Measurements from ENCODE around the gene OBSL1.

Gene OBSL1

DNA sequence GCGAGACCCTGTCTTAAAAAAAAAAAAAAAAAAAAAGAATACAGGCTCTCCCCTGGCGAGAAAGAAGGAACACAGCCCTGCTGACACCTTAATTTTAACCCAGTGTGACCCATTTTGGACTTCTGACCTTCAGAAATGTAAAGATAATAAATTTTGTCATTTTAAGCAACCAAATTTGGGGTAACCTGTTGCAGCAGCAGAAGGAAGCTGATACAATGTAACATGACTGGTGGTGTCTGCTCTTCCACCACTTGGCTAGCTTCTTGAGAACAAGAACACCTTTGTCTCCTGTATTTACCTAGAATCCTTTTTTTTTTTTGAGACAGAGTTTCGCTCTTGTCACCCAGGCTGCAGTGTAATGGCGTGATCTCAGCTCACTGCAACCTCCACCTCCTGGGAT, 19.8 kb upstream of the OBSL1 start:
- no peak overlapping the region for H3K14ac ChIP-seq (ENCODE audit: low read length)
- no peaks in the 10 kb centered on the region for H3K36me3 ChIP-seq (replicated peaks in 1 of 2; ENCODE audit: control insufficient read depth in 2 of 2, insufficient read depth in 2 of 2, low read length in 2 of 2)
- no peak overlapping the region for H3K18ac ChIP-seq (ENCODE audit: low read length)
- H3K79me1 ChIP-seq (ENCODE audit: low read depth, low read length) = no peaks in the 10 kb centered on the region
- no peak overlapping the region for H4K8ac ChIP-seq (ENCODE audit: low read depth, low read length)
- WGBS, 2 donors (ENCODE audit: extremely low coverage in 2 of 2, insufficient read length in 2 of 2, insufficient replicate concordance in 1 of 2) = no CpG with 5 or more reads among the region's 4 CpGs
- no peak overlapping the region for H4K91ac ChIP-seq (ENCODE audit: low read depth, low read length, poor library complexity)
- peaks cover 0 to 16% (median 0%) of the 10 kb centered on the region in 3 experiments for H3K27me3 ChIP-seq (ENCODE audit: control insufficient read depth in 3 of 3, insufficient read depth in 3 of 3, low read depth in 1 of 3, low read length in 3 of 3)
- H3K4ac ChIP-seq (ENCODE audit: low read length) = no peak overlapping the region
- no peak overlapping the region for H3K27ac ChIP-seq (replicated peaks; ENCODE audit: low read length)
- no peak overlapping the region for H3K4me3 ChIP-seq (ENCODE audit: low read length in 2 of 2)
- H2AK5ac ChIP-seq (ENCODE audit: low read depth, low read length) = no peak overlapping the region
- no peak overlapping the region for H2BK120ac ChIP-seq (ENCODE audit: low read depth, low read length)
- no peak overlapping the region for H2AFZ ChIP-seq (ENCODE audit: low read length)
- DNase-seq (ENCODE audit: low spot score) = no peak
- no peaks in the 10 kb centered on the region for H3K9me3 ChIP-seq (replicated peaks in 1 of 2; ENCODE audit: control insufficient read depth in 2 of 2, insufficient read depth in 1 of 2, low read depth in 1 of 2, low read length in 2 of 2)
- no peak overlapping the region for H2BK5ac ChIP-seq (ENCODE audit: low read length)
- peaks cover 2 to 6% of the 10 kb centered on the region in 2 donors for H3K4me1 ChIP-seq (ENCODE audit: control insufficient read depth in 2 of 2, insufficient read depth in 1 of 2, low read depth in 1 of 2, low read length in 2 of 2)
- H3K23ac ChIP-seq (ENCODE audit: low read depth, low read length, poor library complexity) = no peak overlapping the region
- H3K4me2 ChIP-seq (ENCODE audit: insufficient read depth, low read length, poor library complexity, severe bottlenecking) = no peak overlapping the region
- H2BK15ac ChIP-seq (ENCODE audit: low read length) = no peak overlapping the region
- H2BK12ac ChIP-seq (ENCODE audit: low read length) = no peak overlapping the region
- H3K9ac ChIP-seq (ENCODE audit: low read depth, low read length, poor library complexity) = no peak overlapping the region

GRCh38 chr2:219581346-219581745, 10.0 kb upstream of the OBSL1 start:
- DNase-seq (ENCODE audit: low spot score) = no peak
- no CpG with 5 or more reads among the region's 2 CpGs for WGBS, 2 donors (ENCODE audit: extremely low coverage in 2 of 2, insufficient read length in 2 of 2, insufficient replicate concordance in 1 of 2)
- Histone ChIP-seq H3K9me3 (replicated peaks in 1 of 2; ENCODE audit: control insufficient read depth in 2 of 2, insufficient read depth in 1 of 2, low read depth in 1 of 2, low read length in 2 of 2) (no peaks in the 10 kb centered on the region), H4K91ac (ENCODE audit: low read depth, low read length, poor library complexity) (no peak overlapping the region), H2BK120ac (ENCODE audit: low read depth, low read length) (no peak overlapping the region), H3K4me2 (ENCODE audit: insufficient read depth, low read length, poor library complexity, severe bottlenecking) (no peak overlapping the region), H3K23ac (ENCODE audit: low read depth, low read length, poor library complexity) (no peak overlapping the region), H2BK12ac (ENCODE audit: low read length) (no peak overlapping the region), H3K4me3 (ENCODE audit: low read length in 2 of 2) (no peak overlapping the region), H4K8ac (ENCODE audit: low read depth, low read length) (no peak overlapping the region), H2BK5ac (ENCODE audit: low read length) (no peak overlapping the region), H2BK15ac (ENCODE audit: low read length) (no peak overlapping the region), H3K4ac (ENCODE audit: low read length) (no peak overlapping the region), H3K27ac (replicated peaks; ENCODE audit: low read length) (no peak overlapping the region), H2AFZ (ENCODE audit: low read length) (no peak overlapping the region), H2AK5ac (ENCODE audit: low read depth, low read length) (no peak overlapping the region), H3K79me1 (ENCODE audit: low read depth, low read length) (no peaks in the 10 kb centered on the region), H3K4me1 (ENCODE audit: control insufficient read depth in 2 of 2, insufficient read depth in 1 of 2, low read depth in 1 of 2, low read length in 2 of 2) (peaks cover 16 to 18% of the 10 kb centered on the region in 2 donors), H3K18ac (ENCODE audit: low read length) (no peak overlapping the region), H3K36me3 (replicated peaks in 1 of 2; ENCODE audit: control insufficient read depth in 2 of 2, insufficient read depth in 2 of 2, low read length in 2 of 2) (no peaks in the 10 kb centered on the region), H3K27me3 (ENCODE audit: control insufficient read depth in 3 of 3, insufficient read depth in 3 of 3, low read depth in 1 of 3, low read length in 3 of 3) (peaks cover 0 to 30% (median 0%) of the 10 kb centered on the region in 3 experiments), H3K9ac (ENCODE audit: low read depth, low read length, poor library complexity) (peak overlapping the region; percentile 33), H3K14ac (ENCODE audit: low read length) (no peak overlapping the region)

DNA sequence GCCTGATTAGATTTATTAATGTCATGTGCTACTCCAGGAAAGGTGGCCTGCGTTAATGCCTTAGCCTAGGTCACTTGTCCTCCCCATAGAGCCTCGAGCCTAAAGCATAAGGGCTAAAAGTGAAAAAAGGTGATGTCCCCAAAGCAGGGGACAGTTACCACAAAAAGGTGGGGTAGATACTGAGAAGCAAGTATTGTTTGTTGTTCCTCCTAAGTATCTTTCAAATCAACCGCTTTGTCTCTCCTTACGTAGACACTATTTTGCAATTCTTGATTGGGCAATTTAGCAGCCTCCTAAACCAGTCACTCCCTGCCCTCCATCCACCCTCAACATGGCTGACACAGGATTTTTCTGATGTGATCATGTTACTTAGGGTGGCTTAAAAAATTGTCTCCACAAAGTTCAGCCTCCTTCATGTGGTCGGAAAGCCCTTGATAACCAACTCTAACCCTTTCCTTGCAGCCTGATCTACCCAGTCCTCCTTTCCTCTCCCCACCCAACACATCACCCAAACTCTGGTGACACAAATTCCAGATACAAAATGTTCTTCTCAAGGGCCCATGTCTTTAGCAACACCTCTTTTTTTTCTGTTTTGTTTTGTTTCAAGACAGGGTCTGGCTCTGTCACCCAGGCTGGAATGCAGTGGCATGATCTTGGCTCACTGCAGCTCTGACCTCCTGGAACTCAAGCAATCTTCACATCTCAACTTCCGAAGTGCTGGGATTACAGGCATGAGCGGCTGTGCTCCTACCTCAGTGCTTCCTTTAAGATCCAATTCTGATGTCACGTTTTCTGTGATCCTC, 7.7 kb upstream of the OBSL1 start:
- H2AK5ac ChIP-seq (ENCODE audit: low read depth, low read length) = no peak overlapping the region
- no peak overlapping the region for H3K9ac ChIP-seq (ENCODE audit: low read depth, low read length, poor library complexity)
- H3K27ac ChIP-seq (replicated peaks; ENCODE audit: low read length) = no peak overlapping the region
- H3K14ac ChIP-seq (ENCODE audit: low read length) = no peak overlapping the region
- no peak overlapping the region for H3K4ac ChIP-seq (ENCODE audit: low read length)
- no CpG with 5 or more reads among the region's 8 CpGs for WGBS, 2 donors (ENCODE audit: extremely low coverage in 2 of 2, insufficient read length in 2 of 2, insufficient replicate concordance in 1 of 2)
- no peak overlapping the region for H2BK15ac ChIP-seq (ENCODE audit: low read length)
- no peak for DNase-seq (ENCODE audit: low spot score)
- no peak overlapping the region for H3K18ac ChIP-seq (ENCODE audit: low read length)
- no peak overlapping the region for H2BK5ac ChIP-seq (ENCODE audit: low read length)
- no peak overlapping the region for H4K8ac ChIP-seq (ENCODE audit: low read depth, low read length)
- H3K27me3 ChIP-seq (ENCODE audit: control insufficient read depth in 3 of 3, insufficient read depth in 3 of 3, low read depth in 1 of 3, low read length in 3 of 3) = peaks cover 0 to 16% (median 0%) of the 10 kb centered on the region in 3 experiments
- no peaks in the 10 kb centered on the region for H3K9me3 ChIP-seq (replicated peaks in 1 of 2; ENCODE audit: control insufficient read depth in 2 of 2, insufficient read depth in 1 of 2, low read depth in 1 of 2, low read length in 2 of 2)
- no peaks in the 10 kb centered on the region for H3K79me1 ChIP-seq (ENCODE audit: low read depth, low read length)
- no peak overlapping the region for H4K91ac ChIP-seq (ENCODE audit: low read depth, low read length, poor library complexity)
- H3K4me2 ChIP-seq (ENCODE audit: insufficient read depth, low read length, poor library complexity, severe bottlenecking) = no peak overlapping the region
- H3K4me1 ChIP-seq (ENCODE audit: control insufficient read depth in 2 of 2, insufficient read depth in 1 of 2, low read depth in 1 of 2, low read length in 2 of 2) = peaks cover 17 to 19% of the 10 kb centered on the region in 2 donors
- no peaks in the 10 kb centered on the region for H3K36me3 ChIP-seq (replicated peaks in 1 of 2; ENCODE audit: control insufficient read depth in 2 of 2, insufficient read depth in 2 of 2, low read length in 2 of 2)
- H2AFZ ChIP-seq (ENCODE audit: low read length) = peak overlapping the region; percentile 23
- no peak overlapping the region for H3K4me3 ChIP-seq (ENCODE audit: low read length in 2 of 2)
- no peak overlapping the region for H2BK120ac ChIP-seq (ENCODE audit: low read depth, low read length)
- no peak overlapping the region for H2BK12ac ChIP-seq (ENCODE audit: low read length)
- H3K23ac ChIP-seq (ENCODE audit: low read depth, low read length, poor library complexity) = no peak overlapping the region

DNA sequence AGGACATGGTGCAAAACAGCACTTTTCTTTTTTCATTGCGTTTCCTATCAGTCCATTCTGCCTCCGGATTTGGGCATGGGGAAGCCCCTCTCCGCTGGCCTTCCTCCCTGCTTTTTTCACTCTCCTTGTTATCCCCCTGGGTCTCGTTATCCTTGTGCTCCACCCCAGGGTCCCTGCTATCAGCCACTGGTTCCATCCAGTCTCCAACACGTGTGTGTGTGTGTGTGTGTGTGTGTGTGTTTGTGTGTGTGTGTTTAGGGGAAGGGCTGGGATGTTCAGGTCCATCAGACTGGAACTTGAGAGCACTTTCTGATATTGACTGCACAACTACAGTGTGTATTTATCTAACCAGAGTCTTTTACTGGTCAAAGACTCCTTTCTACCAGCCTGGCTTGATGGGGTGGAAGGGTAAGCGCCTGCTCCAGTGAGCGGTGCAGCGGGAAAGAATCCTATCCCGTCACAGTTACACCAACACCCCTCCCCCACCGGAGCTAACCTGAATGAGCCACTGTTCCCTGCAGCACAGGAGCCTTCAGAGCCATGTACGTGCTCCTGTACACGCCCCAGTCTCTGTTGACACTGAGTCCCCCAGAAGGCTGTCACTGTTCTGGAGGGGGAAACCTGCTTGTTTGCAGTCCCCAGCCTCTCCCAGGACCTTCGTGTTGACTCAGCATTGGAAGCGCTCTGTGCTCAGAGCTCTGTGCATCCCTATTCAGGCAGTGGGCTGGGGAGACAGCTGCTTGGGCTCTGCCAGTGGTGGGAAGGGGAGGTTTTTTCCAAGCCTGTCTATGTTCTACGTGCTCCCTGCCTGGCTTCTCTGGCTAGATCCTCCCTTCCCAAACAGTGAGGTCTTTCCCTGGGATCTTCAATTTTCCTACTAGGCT, 5.4 kb upstream of the OBSL1 start:
- Histone ChIP-seq H4K8ac (ENCODE audit: low read depth, low read length) (peak overlapping the region; percentile 84), H3K36me3 (replicated peaks in 1 of 2; ENCODE audit: control insufficient read depth in 2 of 2, insufficient read depth in 2 of 2, low read length in 2 of 2) (no peaks in the 10 kb centered on the region), H3K4ac (ENCODE audit: low read length) (no peak overlapping the region), H4K91ac (ENCODE audit: low read depth, low read length, poor library complexity) (peak overlapping the region; percentile 14), H3K4me3 (ENCODE audit: low read length in 2 of 2) (peak overlapping the region in 1 of 2 donors; percentile 26), H2BK12ac (ENCODE audit: low read length) (no peak overlapping the region), H2AK5ac (ENCODE audit: low read depth, low read length) (no peak overlapping the region), H3K18ac (ENCODE audit: low read length) (peak overlapping the region; percentile 76), H2BK120ac (ENCODE audit: low read depth, low read length) (peak overlapping the region; percentile 10), H2BK5ac (ENCODE audit: low read length) (no peak overlapping the region), H3K4me2 (ENCODE audit: insufficient read depth, low read length, poor library complexity, severe bottlenecking) (peak overlapping the region; percentile 69), H3K27ac (replicated peaks; ENCODE audit: low read length) (peak overlapping the region; percentile 39), H3K9me3 (replicated peaks in 1 of 2; ENCODE audit: control insufficient read depth in 2 of 2, insufficient read depth in 1 of 2, low read depth in 1 of 2, low read length in 2 of 2) (no peaks in the 10 kb centered on the region), H3K27me3 (ENCODE audit: control insufficient read depth in 3 of 3, insufficient read depth in 3 of 3, low read depth in 1 of 3, low read length in 3 of 3) (peaks cover 0 to 3% (median 0%) of the 10 kb centered on the region in 3 experiments), H3K14ac (ENCODE audit: low read length) (no peak overlapping the region), H3K79me1 (ENCODE audit: low read depth, low read length) (no peaks in the 10 kb centered on the region), H2AFZ (ENCODE audit: low read length) (peak overlapping the region; percentile 91), H3K4me1 (ENCODE audit: control insufficient read depth in 2 of 2, insufficient read depth in 1 of 2, low read depth in 1 of 2, low read length in 2 of 2) (peaks cover 22 to 24% of the 10 kb centered on the region in 2 donors), H3K23ac (ENCODE audit: low read depth, low read length, poor library complexity) (peak overlapping the region; percentile 6), H3K9ac (ENCODE audit: low read depth, low read length, poor library complexity) (no peak overlapping the region), H2BK15ac (ENCODE audit: low read length) (peak overlapping the region; percentile 2)
- no CpG with 5 or more reads among the region's 15 CpGs for WGBS, 2 donors (ENCODE audit: extremely low coverage in 2 of 2, insufficient read length in 2 of 2, insufficient replicate concordance in 1 of 2)
- DNase-seq (ENCODE audit: low spot score) = no peak
